ENCODE data around the gene MINDY4. TPM values are rescaled to one million over a fixed set of nuclear protein-coding genes. Genes with fewer than 3 reads are reported as not detected.

Gene MINDY4
- total RNA-seq, 3 donors from 2014 or later, result 4.0 to 9.1 (median 4.7) TPM

- intact Hi-C loops (cut with DNase I, micrococcal nuclease), result no loop called here
- no peaks in the 10 kb centered on the region for H3K9me3 ChIP-seq
- H3K4me3 ChIP-seq, result no peak overlapping the region
- DNase-seq (no peak), ATAC-seq (no peak)
- no peaks in the 10 kb centered on the region for H3K36me3 ChIP-seq (ENCODE audit: low read depth)
- no peaks in the 10 kb centered on the region for H3K4me1 ChIP-seq (ENCODE audit: low read depth)
- TF ChIP-seq CTCF (IDR thresholded peaks at IDR 0.05), result no peak
These were observed 5.8 kb upstream of the MINDY4 start for GRCh38 chr7:30765408-30765807.

GRCh38 chr7:30770845-30771173 is 408 bp upstream of the MINDY4 start:
- intact Hi-C loops (cut with DNase I, micrococcal nuclease), result no loop called here
- Histone ChIP-seq H3K9me3 (no peaks in the 10 kb centered on the region), H3K36me3 (ENCODE audit: low read depth) (no peaks in the 10 kb centered on the region), H3K4me1 (ENCODE audit: low read depth) (no peaks in the 10 kb centered on the region), H3K4me3 (peak overlapping the region; percentile 57)
- DNase-seq, result no peak
- ATAC-seq, result no peak
- TF ChIP-seq CTCF (IDR thresholded peaks at IDR 0.05), result no peak

- no peaks in the 10 kb centered on the region for H3K9me3 ChIP-seq
- intact Hi-C loops (cut with DNase I, micrococcal nuclease), result no loop called here
- DNase-seq (no peak), ATAC-seq (peak; percentile 12)
- no peak for TF ChIP-seq CTCF (IDR thresholded peaks at IDR 0.05)
- no peaks in the 10 kb centered on the region for H3K4me1 ChIP-seq (ENCODE audit: low read depth)
- no peaks in the 10 kb centered on the region for H3K36me3 ChIP-seq (ENCODE audit: low read depth)
- H3K4me3 ChIP-seq, result peak overlapping the region; percentile 57
These were observed 736 bp downstream of the MINDY4 start for GRCh38 chr7:30771880-30772425.

DNA sequence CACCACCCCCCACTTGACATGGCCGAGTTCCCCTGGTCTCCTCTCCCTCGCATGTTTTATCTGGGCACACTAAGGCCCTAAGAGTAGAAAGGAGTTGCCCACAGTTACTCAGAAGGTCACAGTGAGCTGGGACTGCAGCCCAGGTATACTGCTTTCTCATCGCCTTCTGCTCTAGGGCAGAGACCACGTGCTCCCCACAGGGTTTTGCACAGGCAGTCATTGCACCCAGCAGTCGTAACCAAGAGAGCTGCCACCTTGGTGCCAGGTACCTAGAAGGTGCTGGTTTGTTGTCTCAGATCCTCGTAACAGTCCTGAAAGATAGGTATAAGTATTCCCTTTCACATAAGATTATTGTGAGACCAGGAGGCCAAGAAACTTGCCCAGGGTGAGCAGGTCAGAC is 1.8 kb downstream of the MINDY4 start:
- Histone ChIP-seq H3K4me1 (ENCODE audit: low read depth) (no peaks in the 10 kb centered on the region), H3K36me3 (ENCODE audit: low read depth) (no peaks in the 10 kb centered on the region), H3K9me3 (no peaks in the 10 kb centered on the region), H3K4me3 (no peak overlapping the region)
- ATAC-seq (no peak), DNase-seq (no peak)
- intact Hi-C loops (cut with DNase I, micrococcal nuclease), result no loop called here
- no peak for TF ChIP-seq CTCF (IDR thresholded peaks at IDR 0.05)

DNA sequence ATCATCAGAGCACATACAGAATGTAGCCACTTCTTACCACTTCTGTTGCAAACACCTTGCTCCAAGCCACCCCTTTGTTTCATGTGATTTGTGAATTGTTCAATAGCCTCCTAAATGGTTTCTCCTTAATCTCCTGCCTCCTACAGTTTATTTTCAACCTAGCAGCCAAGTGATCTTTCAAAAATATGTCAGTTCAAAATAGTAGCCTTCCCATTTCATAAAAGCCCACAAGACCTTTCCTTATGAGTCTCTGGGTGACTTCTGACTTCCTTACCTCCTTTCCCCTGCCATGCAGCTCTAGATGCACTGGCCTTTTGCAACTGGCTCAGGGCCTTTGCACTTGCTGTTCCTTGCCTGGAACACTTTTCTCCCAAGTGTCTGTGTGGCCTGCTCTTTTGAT is 4.8 kb downstream of the MINDY4 start:
- DNase-seq (no peak), ATAC-seq (no peak)
- no peak for TF ChIP-seq CTCF (IDR thresholded peaks at IDR 0.05)
- intact Hi-C loops (cut with DNase I, micrococcal nuclease), result no loop called here
- H3K4me3 ChIP-seq, result no peak overlapping the region
- no peaks in the 10 kb centered on the region for H3K36me3 ChIP-seq (ENCODE audit: low read depth)
- no peaks in the 10 kb centered on the region for H3K4me1 ChIP-seq (ENCODE audit: low read depth)
- no peaks in the 10 kb centered on the region for H3K9me3 ChIP-seq

DNA sequence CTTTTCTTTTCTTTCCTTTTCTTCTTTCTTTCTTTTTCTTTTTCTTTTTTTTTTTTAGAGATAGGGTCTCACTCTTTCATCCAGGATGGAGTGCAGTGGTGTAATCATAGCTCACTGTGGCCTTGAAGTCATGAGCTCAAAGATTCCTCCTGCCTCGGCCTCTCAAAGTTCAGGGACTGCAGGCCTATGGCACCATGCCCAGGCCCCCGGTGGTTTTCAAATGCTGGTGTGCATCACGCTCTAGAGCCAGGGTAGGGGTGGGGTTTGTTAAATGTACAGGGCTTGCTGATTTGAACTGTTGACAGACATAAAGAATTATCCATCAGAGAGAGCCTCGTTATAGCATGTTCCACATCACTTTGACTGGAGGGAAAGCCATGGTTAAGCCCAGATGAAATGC is 5.8 kb downstream of the MINDY4 start:
- DNase-seq (no peak), ATAC-seq (no peak)
- Histone ChIP-seq H3K4me3 (no peak overlapping the region), H3K9me3 (no peaks in the 10 kb centered on the region), H3K36me3 (ENCODE audit: low read depth) (no peaks in the 10 kb centered on the region), H3K4me1 (ENCODE audit: low read depth) (no peaks in the 10 kb centered on the region)
- intact Hi-C loops (cut with DNase I, micrococcal nuclease), result no loop called here
- no peak for TF ChIP-seq CTCF (IDR thresholded peaks at IDR 0.05)
